GM19099 (cell line): ENCODE measurements around the gene LYPD3.

Experiments used
- POLR2A ChIP-seq: IDR thresholded peaks from 3 replicates; pipeline ENCODE4 v1.6.1; 2011; ENCODE audit warnings: low read depth; ENCODE audit not compliant: insufficient read length; ENCODE audit errors: extremely low read depth

The LYPD3 gene

DNA sequence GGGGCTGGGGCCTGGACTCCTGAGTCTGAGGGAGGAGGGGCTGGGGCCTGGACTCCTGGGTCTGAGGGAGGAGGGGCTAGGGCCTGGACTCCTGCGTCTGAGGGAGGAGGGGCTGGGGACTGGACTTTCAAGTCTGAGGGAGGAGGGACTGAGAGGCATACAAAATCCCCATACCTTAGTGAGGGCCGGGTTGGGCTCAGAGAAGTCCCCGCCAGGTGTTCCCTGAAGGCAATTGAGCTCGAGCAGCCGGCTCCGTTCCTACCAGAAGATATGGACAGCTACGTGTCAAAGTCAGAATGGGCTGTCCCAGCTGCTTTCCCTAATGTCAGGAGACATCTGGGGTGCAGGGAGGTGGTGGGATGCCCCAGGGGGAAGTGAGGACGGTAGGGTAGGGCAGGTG, 29.7 kb upstream of the LYPD3 start:
- no peak for TF ChIP-seq POLR2A

DNA sequence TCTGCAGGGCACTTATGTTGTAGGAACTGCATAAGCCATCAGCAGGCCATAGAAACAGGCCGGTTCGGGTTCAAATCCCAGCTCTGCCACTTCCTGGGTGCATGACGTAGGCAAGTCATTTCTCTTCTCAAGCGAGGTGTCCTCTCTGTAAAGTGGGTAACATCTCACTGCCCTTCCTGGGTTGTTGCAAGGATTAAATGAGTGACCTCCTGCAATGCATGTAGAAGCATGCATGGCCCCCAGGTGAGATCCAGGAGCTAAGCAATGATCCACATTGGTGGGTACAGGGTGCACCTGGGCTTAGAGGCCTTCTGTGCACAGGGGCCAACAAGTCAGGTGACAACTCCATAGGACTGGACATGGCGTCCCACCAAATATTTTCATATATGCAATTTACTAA, 25.4 kb upstream of the LYPD3 start:
- no peak for TF ChIP-seq POLR2A

DNA sequence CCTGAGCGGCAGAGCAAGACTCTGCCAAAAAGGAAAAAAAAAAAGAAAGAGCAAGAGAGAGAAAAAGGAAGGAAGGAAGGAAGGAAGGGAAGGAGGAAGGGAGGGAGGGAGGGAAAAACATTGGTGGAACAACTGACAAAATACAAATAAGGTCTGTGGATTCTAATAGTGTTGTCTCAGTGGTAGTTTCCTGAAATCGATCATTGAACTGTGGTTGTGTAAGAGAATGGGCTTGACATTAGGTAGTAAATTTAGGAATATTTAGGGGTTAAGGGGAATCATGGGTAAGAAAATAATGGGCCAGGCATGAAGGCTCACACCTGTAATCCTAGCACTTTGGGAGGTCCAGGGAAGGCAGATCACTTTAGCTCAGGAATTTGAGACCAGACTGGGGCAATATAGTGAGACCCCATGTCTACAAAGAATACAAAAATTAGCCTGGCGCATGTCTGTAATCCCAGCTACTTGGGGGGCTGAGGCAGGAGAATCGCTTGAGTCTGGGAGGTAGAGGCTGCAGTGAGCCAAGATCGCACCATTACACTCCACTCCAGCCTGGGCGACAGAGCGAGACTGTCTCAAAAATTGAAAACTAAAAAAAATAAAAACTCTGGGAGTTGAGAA, 24.7 kb upstream of the LYPD3 start:
- no peak for TF ChIP-seq POLR2A

DNA sequence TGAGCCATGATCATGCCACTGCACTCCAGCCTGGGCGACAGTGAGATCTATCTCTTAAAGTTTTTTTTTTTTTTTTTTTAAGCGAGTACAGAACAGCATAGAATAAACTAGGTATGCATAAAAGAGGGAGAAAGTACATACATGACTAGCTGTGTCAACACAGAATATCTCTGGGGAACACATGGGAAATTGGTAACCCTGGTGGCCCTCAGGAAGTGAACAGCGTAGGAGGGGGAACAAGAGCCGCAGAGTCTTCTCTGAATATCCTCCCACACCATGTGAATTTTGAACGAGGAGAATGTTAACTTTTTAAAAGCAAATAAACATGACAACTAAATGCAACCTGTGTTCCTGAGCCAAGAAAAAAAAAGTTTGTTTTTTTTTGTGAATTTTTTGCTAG, 23.9 kb upstream of the LYPD3 start:
- TF ChIP-seq POLR2A = no peak

DNA sequence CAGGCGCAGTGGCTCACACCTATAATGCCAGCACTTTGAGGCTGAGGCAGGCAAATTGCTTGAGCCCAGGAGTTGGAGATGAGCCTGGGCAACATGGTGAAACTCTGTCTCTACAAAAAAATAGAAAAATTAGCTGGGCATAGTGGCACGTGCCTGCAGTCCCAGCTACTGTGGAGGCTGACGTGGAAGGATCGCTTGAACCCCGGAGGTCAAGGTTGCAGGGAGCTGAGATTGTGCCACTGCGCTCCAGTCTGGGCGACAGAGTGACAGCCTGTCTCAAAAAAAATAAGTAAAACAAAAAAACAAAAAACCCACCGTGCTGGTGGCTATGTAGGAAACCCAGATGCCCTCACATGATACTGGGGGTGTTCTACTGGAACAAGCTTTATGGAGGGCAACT, 22.8 kb upstream of the LYPD3 start:
- TF ChIP-seq POLR2A = no peak

DNA sequence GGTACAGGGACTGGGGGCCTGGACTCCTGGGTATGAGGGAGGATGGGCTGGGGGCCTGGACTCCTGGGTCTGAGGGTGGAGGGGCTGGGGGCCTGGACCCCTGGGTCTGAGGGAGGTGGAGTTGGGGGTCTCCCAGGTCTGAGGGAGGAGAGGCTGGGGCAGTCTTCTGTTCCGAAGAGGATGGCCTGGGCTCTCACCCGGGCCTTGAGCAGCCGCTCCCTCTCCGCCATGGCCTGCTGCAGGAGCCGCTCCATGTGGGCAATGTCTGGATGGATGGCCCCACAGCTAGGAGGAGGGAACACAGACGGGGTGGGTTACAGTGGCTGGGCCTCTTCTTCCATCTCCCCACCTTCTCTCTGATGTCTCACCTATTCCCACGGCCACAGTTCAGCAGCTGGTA, 21.0 kb upstream of the LYPD3 start:
- no peak for TF ChIP-seq POLR2A

DNA sequence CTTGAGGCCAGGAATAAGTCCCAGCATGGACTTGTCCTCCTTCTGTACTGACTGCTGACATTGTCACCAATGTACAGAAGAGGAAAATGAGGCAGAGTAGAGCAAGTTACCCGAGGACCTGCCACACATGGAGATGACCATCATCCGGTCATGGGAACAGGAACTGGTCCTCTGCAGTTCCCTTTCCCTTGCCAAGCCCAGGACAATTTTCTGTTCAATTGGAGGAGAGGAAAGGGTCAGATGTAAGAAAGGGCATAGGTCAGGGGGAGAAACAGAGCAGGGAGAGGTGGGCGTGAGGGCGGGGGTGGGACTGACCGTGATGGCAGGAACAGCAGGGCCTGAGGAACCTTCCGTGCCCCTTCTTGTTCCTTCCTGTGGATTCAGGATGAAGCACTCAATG, 20.5 kb upstream of the LYPD3 start:
- TF ChIP-seq POLR2A = no peak

DNA sequence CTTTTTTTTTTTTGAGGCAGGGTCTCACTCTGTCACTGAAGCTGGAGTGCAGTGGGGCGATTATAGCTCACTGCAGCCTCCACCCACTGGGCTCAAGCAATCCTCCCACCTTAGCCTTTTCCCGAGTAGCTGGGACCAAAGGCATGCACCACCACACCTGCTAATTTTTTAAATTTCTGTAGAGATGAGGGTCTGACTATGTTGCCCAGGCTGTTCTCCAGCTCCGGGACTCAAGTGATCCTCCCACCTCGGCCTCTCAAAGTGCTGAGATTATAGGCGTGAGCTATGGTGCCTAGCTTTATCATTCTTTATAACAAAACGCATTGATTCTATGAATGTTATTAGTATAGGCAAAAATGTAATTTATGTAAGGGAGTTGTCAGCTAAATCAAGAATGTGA, 17.9 kb upstream of the LYPD3 start:
- no peak for TF ChIP-seq POLR2A

DNA sequence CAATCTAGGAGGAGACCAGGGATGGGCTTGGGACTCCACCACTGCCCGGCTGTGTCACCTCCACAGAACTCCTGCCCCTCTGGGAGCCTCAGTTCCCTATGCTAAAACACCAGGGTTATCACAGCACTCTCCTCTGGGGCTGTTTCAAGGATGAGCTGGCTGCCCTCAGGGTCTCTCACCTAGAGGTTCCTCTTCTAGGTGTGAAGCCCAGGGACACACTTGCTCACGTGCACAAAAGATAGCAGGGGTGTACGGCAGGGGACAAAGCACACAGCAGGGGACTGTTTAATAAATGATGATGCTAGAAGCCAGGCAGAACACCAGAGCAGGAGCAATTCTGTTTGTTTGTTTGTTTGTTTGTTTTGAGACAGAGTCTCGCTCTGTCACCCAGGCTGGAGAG, 16.8 kb upstream of the LYPD3 start:
- no peak for TF ChIP-seq POLR2A

DNA sequence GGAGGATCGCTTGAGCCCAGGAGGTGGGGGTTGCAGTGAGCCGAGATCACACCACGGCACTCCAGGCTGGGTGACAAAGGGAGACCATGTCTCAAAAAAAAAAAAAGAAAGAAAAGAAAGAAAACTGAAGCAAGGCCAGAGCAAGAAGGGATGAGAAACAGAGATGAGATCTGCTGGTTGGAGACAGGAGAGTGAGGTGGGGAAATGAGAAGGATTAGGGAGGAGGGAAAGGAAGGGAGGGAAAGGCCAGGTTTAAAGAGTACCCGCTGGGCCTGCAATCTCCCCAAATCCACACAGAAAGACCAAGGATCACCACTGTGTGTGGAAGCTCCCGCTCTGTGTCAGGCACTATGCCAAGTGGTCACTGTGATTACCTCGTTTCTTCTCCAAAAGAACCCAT, 16.3 kb upstream of the LYPD3 start:
- TF ChIP-seq POLR2A = no peak

DNA sequence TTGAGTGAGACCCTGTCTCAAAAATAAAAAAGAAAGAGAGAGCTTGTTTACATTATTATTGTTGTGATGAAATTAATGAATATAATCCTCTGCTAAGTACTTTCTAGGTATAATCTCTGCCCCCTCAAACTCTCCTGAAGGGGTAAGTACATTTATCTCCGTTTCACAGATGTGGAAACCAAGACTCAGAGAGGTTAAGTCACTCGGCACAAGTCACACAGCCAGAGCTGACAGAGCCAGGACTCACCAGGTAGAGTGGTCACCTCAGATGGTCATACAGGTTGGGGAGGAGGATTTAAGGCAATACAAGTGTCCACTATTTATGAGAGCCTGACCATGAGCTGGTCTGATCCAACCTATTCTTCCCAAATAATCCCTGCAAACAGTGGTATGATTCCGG, 15.2 kb upstream of the LYPD3 start:
- TF ChIP-seq POLR2A = no peak

DNA sequence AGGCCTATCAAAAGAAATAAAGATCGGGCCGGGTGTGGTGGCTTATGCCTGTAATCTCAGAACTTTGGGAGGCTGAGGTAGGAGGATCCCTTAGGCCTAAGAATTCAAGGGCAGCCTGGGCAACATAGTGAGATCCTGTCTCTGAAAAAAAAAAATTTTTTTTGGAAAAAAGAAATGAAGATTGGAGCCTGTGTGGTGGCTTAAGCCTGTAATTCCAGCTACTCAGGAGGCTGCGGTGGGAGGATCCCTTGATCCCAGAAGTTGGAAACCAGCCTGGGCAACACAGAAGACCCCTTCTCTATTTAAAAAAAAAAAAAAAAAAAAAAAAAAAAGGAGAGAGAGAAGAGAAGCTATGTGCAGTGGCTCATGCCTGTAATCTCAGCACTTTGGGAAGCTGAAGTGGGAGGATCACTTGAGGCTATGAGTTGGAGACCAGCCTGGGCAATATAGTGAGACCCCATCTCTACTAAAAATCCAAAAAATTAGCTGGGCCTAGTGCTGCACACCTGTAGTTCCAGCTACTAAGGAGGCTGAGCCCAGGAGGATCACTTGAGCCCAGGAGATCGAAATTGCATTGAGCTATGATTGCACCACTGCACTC, 14.7 kb upstream of the LYPD3 start:
- no peak for TF ChIP-seq POLR2A

DNA sequence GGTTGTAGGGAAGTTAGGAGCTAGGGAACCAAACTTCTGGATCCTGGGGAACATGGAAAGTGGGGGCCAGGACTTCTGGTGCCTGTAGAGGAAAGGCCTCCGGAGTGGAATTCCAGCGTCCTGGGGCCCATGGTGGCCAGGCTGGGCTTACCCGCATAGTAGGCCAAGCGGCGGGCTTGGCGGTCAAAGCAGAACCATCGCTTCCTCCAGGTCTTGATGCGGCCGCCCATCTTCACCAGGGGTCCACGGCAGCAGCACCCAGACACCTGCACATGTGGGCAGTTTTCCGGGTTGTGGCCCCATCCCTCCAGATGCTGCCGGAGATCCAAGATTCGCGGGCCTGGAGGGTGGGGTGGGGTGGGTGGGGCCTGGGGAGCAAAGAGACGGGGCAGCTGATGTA, 13.8 kb upstream of the LYPD3 start:
- TF ChIP-seq POLR2A = no peak

DNA sequence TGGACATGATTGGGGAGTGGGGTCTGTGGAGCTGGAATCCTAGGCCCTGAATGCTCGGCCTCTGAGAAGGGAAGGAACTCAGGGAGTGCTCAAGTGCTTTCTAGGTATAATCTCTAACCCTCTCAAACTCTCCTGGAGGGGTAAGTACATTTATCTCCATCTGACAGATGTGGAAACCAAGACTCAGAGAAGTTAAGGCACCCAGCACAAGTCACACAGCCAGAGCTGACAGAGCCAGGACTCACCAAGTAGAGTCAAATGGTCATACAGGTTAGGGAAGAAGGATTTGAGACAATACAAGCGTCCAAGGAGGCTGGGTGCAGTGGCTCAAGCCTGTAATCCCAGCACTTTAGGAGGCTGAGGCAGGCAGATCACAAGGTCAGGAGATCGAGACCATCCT, 12.9 kb upstream of the LYPD3 start:
- TF ChIP-seq POLR2A = no peak

DNA sequence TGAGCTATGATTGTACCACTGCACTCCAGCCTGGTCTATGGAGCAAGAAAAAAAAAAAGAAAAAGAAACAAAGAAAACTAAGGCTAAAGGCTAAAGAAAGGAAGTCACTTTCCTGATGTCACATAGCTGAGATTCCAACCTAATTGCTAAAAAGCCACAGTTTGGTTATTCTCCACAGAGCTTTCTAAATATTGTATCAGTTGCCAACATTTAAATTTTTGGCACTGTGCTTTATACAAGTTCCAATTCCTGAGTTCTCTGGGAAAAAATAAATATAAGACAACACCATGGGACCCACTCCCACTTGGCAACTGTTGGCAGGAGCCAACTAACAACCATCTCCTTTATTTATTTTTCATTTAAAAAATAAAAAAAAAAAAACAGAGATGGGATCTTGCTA, 11.2 kb upstream of the LYPD3 start:
- no peak for TF ChIP-seq POLR2A

DNA sequence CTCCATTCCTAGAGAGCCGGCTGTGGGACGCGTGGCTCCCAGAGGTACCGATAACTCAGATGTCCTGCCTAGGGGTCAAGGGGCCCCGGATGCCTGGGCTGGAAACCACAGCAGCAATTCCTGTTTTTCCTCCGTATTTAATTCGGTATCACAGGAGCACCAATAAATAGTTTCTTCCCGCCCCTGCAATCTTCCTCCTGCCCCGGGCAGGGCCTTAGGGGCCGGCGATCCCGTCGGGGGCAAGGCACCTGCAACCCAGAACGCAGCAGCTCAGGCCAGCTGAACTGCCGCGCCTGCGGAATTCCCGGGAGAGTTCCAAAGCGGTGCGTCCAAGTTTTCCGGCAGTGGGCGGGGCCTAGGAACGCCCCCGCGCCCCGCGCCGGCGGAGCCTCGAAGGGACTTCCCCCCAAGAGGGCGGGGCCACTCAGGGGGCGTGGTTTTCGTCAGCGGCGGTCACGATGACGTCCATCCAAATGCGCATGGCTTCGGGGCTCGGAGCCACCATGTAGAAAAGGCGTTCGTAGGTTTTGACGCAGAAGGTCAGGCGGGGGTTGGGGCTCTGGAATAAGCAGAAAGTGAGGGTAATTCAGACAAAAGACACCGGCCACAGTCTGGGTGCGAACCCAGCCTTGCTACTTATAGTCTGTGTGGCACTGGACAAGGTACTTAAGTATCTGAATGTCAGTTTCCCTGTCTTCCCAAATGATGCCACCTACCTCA, 9.7 kb upstream of the LYPD3 start:
- TF ChIP-seq POLR2A = peak; percentile 39
